Fibroblast of skin of back (primary cell): ENCODE data around the gene NAA20.

Experiments used
- DNase-seq: peaks from one replicate; pipeline ENCODE4 v3.0.0-alpha.2; 2013

NAA20 gene

DNA sequence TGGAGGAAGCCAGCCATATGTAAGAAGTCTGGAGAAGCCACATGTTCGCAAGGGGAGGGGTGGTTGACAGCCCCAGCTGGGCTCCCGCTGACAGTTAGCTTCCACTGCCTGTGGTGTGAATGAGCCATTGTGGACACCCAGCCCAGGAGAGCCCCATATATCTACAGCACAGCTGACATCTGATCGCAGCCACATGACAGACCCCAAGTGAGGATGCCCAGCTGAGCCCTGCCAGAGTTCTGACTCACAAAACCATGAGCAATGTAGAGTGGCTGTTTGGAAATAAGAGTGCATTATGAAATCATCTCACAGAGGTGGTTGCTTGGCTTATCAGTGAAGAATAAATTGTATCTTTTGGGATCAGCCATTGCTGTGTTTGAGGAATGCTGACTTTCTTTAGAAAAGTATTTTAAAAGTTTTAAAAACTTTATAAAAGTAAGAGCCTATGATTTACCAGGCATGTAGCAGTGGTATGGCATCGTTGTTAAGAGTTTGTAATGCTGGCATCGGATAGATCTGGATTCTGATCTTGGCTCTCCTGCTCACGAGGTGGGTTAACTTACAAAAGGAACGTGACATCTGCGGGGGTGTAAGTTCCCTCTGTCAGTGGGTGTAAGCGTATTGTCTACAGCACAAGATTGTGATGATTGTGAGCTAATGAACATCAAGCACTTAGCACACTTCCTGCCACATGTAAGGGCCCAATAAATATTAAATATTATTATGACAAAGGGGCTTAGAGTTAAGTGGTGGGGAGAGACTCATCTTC is 59.3 kb downstream of the NAA20 start:
- peak; percentile 61 for DNase-seq

DNA sequence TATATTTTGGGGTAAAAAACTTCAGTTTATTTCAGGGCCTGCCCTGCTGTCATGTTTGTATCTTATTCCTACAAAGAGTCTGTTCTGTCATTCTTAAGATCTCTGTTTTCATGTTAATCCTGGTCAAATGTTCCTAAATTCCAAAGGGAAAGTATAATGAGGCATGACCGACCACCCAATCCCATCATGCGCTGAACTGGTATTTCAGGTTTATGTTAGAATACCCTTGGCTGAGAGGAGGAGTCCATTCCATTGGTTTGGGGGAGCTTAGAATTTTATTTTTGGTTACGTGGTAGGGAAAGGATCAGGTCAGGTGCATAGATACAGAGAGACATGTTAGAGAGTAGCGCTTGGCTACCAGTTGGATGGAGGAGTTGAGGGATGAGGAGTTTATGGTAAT is 60.9 kb downstream of the NAA20 start:
- no peak for DNase-seq

DNA sequence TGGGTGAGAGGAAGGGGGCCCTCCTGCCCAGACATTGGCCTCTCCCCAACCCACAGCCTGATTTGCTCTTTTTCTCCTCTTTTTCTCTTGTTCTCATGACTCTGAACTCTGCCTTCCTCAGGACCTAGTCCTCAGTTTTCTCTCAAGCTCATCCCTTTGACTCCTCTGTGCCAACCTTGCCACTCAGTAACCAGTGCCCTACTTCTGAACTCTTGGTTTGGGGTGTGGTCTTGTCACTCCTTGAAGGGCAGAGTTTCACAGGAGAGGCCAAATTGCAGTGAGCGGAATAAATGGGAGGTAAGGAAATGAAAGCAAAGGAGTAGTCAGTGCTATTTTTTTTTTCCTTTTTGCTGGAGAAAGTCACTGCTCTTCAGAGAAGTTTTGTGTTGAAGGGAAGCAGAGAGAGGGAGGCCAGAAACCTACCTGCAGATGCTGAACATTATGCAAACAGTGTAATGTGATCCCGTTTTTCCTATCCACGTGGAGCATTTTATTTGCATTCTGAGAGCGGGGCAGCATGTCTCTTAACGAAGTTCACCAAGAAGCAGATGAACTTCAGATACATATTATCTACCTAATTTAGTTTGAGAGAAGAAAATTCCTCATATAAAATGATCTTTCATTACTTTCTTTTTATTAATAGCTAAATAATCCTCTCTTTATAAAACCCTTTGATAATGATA is 62.1 kb downstream of the NAA20 start:
- DNase-seq: no peak
